Nephron (organoid): Measurements from ENCODE around the gene DSN1.

ENCODE experiments used
- H3K27ac Mint-ChIP-seq, 3 experiments: 2 replicates each; pipeline ENCODE4 v1.8.0; 2020; ENCODE audit warnings: mixed read lengths in 3 of 3, mild to moderate bottlenecking in 2 of 3, moderate library complexity in 1 of 3
- H3K27me3 Mint-ChIP-seq: 2 replicates; pipeline ENCODE4 v1.8.0; 2021; ENCODE audit warnings: low read depth, mild to moderate bottlenecking, moderate library complexity, mixed read lengths
- H3K36me3 Mint-ChIP-seq: 2 replicates; pipeline ENCODE4 v1.8.0; 2020; ENCODE audit warnings: low read depth, mixed read lengths
- H3K4me1 Mint-ChIP-seq: 2 replicates; pipeline ENCODE4 v1.8.0; 2020; ENCODE audit warnings: mixed read lengths
- H3K4me3 Mint-ChIP-seq, 3 experiments: 2 replicates each; pipeline ENCODE4 v1.8.0; 2020; ENCODE audit warnings: mild to moderate bottlenecking in 3 of 3, mixed read lengths in 3 of 3, moderate library complexity in 2 of 3
- H3K9me3 Mint-ChIP-seq: 2 replicates; pipeline ENCODE4 v1.8.0; 2020; ENCODE audit warnings: mixed read lengths
- TF ChIP-seq, protein P1 (sequence below), 3 experiments: fragments of 200-600 bp; sonication (generic); IDR thresholded peaks; one replicate each; pipeline ENCODE4 v1.5.0; 2021; ENCODE audit warnings: antibody characterized with exemption in 3 of 3; ENCODE audit not compliant: unreplicated experiment in 3 of 3

Gene DSN1

GRCh38 chr20:36812594-36813463 is 39.3 kb upstream of the DSN1 start:
- TF ChIP-seq, protein P1, sequence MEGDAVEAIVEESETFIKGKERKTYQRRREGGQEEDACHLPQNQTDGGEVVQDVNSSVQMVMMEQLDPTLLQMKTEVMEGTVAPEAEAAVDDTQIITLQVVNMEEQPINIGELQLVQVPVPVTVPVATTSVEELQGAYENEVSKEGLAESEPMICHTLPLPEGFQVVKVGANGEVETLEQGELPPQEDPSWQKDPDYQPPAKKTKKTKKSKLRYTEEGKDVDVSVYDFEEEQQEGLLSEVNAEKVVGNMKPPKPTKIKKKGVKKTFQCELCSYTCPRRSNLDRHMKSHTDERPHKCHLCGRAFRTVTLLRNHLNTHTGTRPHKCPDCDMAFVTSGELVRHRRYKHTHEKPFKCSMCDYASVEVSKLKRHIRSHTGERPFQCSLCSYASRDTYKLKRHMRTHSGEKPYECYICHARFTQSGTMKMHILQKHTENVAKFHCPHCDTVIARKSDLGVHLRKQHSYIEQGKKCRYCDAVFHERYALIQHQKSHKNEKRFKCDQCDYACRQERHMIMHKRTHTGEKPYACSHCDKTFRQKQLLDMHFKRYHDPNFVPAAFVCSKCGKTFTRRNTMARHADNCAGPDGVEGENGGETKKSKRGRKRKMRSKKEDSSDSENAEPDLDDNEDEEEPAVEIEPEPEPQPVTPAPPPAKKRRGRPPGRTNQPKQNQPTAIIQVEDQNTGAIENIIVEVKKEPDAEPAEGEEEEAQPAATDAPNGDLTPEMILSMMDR (IDR thresholded peaks at IDR 0.05; ENCODE audit: unreplicated experiment in 3 of 3): no peak
- Mint-ChIP-seq H3K9me3 (no peaks in the 10 kb centered on the region), H3K27ac (peak overlapping the region; percentile 17 to 82 (median 78)), H3K36me3 (peaks cover 71% of the 10 kb centered on the region), H3K4me1 (peaks cover 4% of the 10 kb centered on the region), H3K4me3 (peak overlapping the region in 1 of 3 experiments; percentile 11), H3K27me3 (no peaks in the 10 kb centered on the region)

DNA sequence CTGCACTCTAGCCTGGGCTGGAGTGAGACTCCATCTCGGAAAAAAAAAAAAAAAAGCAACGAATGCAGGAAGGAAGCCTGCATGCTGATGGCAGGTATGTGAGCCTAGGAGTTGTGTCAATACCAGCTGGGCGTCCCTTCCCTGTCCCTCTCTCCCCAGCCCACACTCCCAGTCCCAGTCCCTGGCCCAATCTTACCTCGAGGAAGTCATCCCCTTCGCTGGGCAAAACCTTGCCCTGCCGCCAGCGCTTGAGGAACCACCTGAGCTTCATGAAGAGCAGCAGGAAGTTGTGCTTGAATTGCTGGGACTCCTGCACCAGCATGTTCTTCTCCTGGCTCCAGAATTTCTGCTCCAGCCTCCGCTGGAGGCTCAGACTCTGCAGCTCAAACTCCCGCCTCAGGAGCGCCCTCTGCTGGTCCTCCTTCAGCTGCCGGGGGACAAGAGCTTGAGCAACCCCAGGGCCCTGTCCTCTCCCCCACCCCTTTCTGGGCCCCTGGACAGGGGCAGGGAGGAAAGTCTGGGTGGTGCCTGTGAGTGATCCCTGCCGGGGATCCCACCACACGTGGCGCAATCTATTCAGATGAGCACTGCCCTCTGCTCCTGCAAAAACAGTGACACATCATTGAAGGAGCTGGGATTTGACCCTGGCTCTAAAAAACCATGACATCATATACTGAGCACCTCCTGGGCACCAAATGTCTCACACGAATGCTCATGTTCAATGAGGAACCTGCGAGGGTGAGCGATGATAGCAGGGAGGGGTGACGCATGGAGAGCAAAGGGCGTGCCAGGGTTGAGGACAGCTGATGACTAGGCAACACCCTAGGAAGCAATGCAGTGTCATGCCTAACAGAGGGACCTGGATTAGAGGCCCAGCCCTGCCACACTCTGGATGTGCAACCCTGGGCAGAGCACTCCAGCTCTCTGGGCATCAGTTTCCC is 35.0 kb upstream of the DSN1 start:
- peaks cover 68% of the 10 kb centered on the region for H3K36me3 Mint-ChIP-seq
- no peaks in the 10 kb centered on the region for H3K9me3 Mint-ChIP-seq
- no peaks in the 10 kb centered on the region for H3K27me3 Mint-ChIP-seq
- no peak overlapping the region for H3K4me3 Mint-ChIP-seq
- no peak overlapping the region for H3K27ac Mint-ChIP-seq
- TF ChIP-seq, protein P1 (IDR thresholded peaks at IDR 0.05; ENCODE audit: unreplicated experiment in 3 of 3): peak; percentile 38 to 54 (median 46)
- H3K4me1 Mint-ChIP-seq: no peaks in the 10 kb centered on the region

- Mint-ChIP-seq H3K27me3 (no peaks in the 10 kb centered on the region), H3K9me3 (no peaks in the 10 kb centered on the region), H3K4me3 (no peak overlapping the region), H3K36me3 (peaks cover 65% of the 10 kb centered on the region), H3K4me1 (no peaks in the 10 kb centered on the region), H3K27ac (no peak overlapping the region)
- TF ChIP-seq, protein P1 (IDR thresholded peaks at IDR 0.05; ENCODE audit: unreplicated experiment in 3 of 3): no peak
These were observed 32.5 kb upstream of the DSN1 start for GRCh38 chr20:36806049-36806448.

- Mint-ChIP-seq H3K4me1 (no peaks in the 10 kb centered on the region), H3K36me3 (peaks cover 65% of the 10 kb centered on the region), H3K27ac (no peak overlapping the region), H3K9me3 (no peaks in the 10 kb centered on the region), H3K4me3 (no peak overlapping the region), H3K27me3 (no peaks in the 10 kb centered on the region)
- TF ChIP-seq, protein P1 (IDR thresholded peaks at IDR 0.05; ENCODE audit: unreplicated experiment in 3 of 3): no peak
These were observed 31.8 kb upstream of the DSN1 start for GRCh38 chr20:36805396-36805795.

- H3K36me3 Mint-ChIP-seq: peaks cover 67% of the 10 kb centered on the region
- H3K27ac Mint-ChIP-seq: no peak overlapping the region
These were observed 30.9 kb upstream of the DSN1 start for GRCh38 chr20:36804425-36804824.

More at GRCh38 chr20:36804425-36804824, 30.9 kb upstream of the DSN1 start:
- H3K9me3 Mint-ChIP-seq: no peaks in the 10 kb centered on the region
- H3K4me1 Mint-ChIP-seq: no peaks in the 10 kb centered on the region
- no peak overlapping the region for H3K4me3 Mint-ChIP-seq
- TF ChIP-seq, protein P1 (IDR thresholded peaks at IDR 0.05; ENCODE audit: unreplicated experiment in 3 of 3): no peak
- H3K27me3 Mint-ChIP-seq: no peaks in the 10 kb centered on the region
